GM23248 (cell line): ENCODE data around the gene KLF2.

Source experiments
- EZH2 ChIP-seq: fragments of 200-600 bp; sonication (generic); IDR thresholded peaks from 2 replicates; pipeline ENCODE4 v1.6.1; 2018; ENCODE audit warnings: antibody characterized with exemption, mild to moderate bottlenecking; ENCODE audit not compliant: insufficient read depth, poor library complexity, severe bottlenecking
- EZH2phosphoT487 ChIP-seq: fragments of 200-600 bp; sonication (generic); IDR thresholded peaks from 2 replicates; pipeline ENCODE4 v1.6.1; 2018; ENCODE audit warnings: antibody characterized with exemption, moderate library complexity, mild to moderate bottlenecking, low read depth; ENCODE audit not compliant: insufficient read depth

DNA sequence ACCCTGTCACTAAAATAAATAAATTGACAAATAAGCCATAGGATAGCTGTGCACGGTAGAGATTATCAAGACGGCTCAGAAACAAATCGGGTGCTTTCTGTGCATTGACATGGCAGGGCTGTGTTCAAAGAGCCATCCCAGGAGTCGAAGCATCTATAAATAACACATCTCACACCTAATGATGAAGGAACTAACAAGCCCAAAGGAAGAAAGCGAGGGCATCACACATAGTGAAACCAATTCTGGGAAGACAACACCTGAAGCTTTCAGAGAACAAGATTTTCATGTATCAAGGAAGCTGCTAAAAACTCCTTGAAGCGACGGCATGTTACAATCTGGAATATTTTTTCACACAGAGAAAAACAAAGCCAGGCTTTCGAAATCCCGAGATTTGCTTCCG is 36.1 kb downstream of the KLF2 start:
- no peak for TF ChIP-seq EZH2
- no peak for TF ChIP-seq EZH2phosphoT487
